A549 (cell line): ENCODE results near the gene ANKRD28. TPM values are rescaled to one million over a fixed set of nuclear protein-coding genes. Genes with fewer than 3 reads are reported as not detected.
"Not testable (repeated sequence)": the region's sequence is repeated elsewhere in the genome, so short reads cannot be mapped to it uniquely, and the experiment has no call there.

Experiments used
- ATAC-seq, 2 experiments: fragments of 200-7000 bp in 1 of 2; fragments of >200 bp in 1 of 2; cut with Nextera tagmentation in 1 of 2; cut with Tn5 transposase in 1 of 2; 3 replicates each; pipeline versions ENCODE4 v1.8.0 to v1.9.1; 2018 to 2020; ENCODE audit warnings: mild to moderate bottlenecking in 1 of 2, moderate library complexity in 1 of 2
- CTCF ChIA-PET: fragments of 300-600 bp; sonication (Branson Sonifier 250); formaldehyde crosslinking; extraction: SDS; loops from one replicate; lab custom pipeline; 2021; ENCODE audit warnings: antibody characterized with exemption, inconsistent platforms; lab: Yijun Ruan, JAX
- POLR2A ChIA-PET: fragments of 350-600 bp; formaldehyde crosslinking; extraction: SDS; loops from one replicate; lab custom pipeline; 2021; ENCODE audit warnings: antibody characterized with exemption, inconsistent platforms; lab: Yijun Ruan, JAX
- DNase-seq, 2 experiments: peaks; one replicate each; pipeline versions ENCODE4 v3.0.0 to v3.0.0-alpha.2; 2011 to 2016; ENCODE audit warnings: low read depth in 1 of 2, low spot score in 1 of 2
- FAIRE-seq: peaks from 2 replicates; lab custom pipeline; 2011; peaks lifted over from hg19 to GRCh38; lab: Jason Lieb, UNC
- H3K27ac ChIP-seq, 2 experiments: fragments of >200 bp; sonication (Bioruptor Twin); formaldehyde crosslinking; 3 replicates each; pipeline ENCODE4 v1.5.1; 2016 to 2017
- H3K4me1 ChIP-seq: fragments of >200 bp; sonication (Bioruptor Twin); formaldehyde crosslinking; 3 replicates; pipeline ENCODE4 v1.6.1; 2016
- H3K4me2 ChIP-seq: fragments of >200 bp; sonication (Bioruptor Twin); formaldehyde crosslinking; 3 replicates; pipeline ENCODE4 v1.6.1; 2016
- H3K4me3 ChIP-seq: fragments of >200 bp; sonication (Bioruptor Twin); formaldehyde crosslinking; 3 replicates; pipeline ENCODE4 v1.5.1; 2016
- H3K9me3 ChIP-seq: fragments of >200 bp; sonication (Bioruptor Twin); formaldehyde crosslinking; 3 replicates; pipeline ENCODE4 v1.6.1; 2016
- BHLHE40 ChIP-seq: IDR thresholded peaks from 2 replicates; pipeline ENCODE4 v1.6.1; 2012; ENCODE audit warnings: low read depth, low read length, inconsistent platforms
- CBX2 ChIP-seq: fragments of 200-600 bp; sonication (generic); IDR thresholded peaks from 2 replicates; pipeline ENCODE4 v1.6.1; 2016; ENCODE audit warnings: low read depth, mild to moderate bottlenecking, borderline replicate concordance
- EHF ChIP-seq: fragments of 250-450 bp; sonication (Bioruptor Pico); IDR thresholded peaks from 2 replicates; pipeline ENCODE4 v1.5.0; 2020; ENCODE audit warnings: mild to moderate bottlenecking
- FOSL2 ChIP-seq, 2 experiments: fragments of 450-650 bp in 1 of 2; fragments of >200 bp in 1 of 2; sonication (Bioruptor Twin) in 1 of 2; formaldehyde crosslinking; IDR thresholded peaks; 2 replicates each; pipeline versions ENCODE4 v1.5.0 to v1.6.1; 2016 to 2020; ENCODE audit warnings: mild to moderate bottlenecking in 1 of 2, moderate library complexity in 1 of 2
- FOXS1 ChIP-seq: fragments of 250-450 bp; sonication (Bioruptor Pico); IDR thresholded peaks from 2 replicates; pipeline ENCODE4 v1.5.0; 2020; ENCODE audit warnings: mild to moderate bottlenecking, moderate library complexity
- NFE2L2 ChIP-seq: fragments of 150-350 bp; conservative IDR thresholded peaks from 2 replicates; pipeline ENCODE4 v1.6.1; 2014; ENCODE audit warnings: low read length
- RAD21 ChIP-seq, 2 experiments: fragments of >200 bp in 1 of 2; sonication (Bioruptor Twin) in 1 of 2; formaldehyde crosslinking in 1 of 2; IDR thresholded peaks in 1 of 2; conservative IDR thresholded peaks in 1 of 2; 2 replicates in 1 of 2; 3 replicates in 1 of 2; pipeline ENCODE4 v1.6.1; 2012 to 2018; ENCODE audit warnings: inconsistent platforms in 1 of 2
- RCOR1 ChIP-seq: fragments of 150-350 bp; IDR thresholded peaks from 2 replicates; pipeline ENCODE4 v1.6.1; 2014; ENCODE audit warnings: antibody characterized with exemption, low read length, low read depth
- SMC3 ChIP-seq: fragments of >200 bp; sonication (Bioruptor Twin); formaldehyde crosslinking; IDR thresholded peaks from 3 replicates; pipeline ENCODE4 v1.6.1; 2018; ENCODE audit warnings: inconsistent platforms
- SREBF2 ChIP-seq: fragments of 450-650 bp; IDR thresholded peaks from 2 replicates; pipeline ENCODE4 v1.6.1; 2014; ENCODE audit warnings: mild to moderate bottlenecking, moderate library complexity
- TP53 ChIP-seq: fragments of 250-450 bp; sonication (Bioruptor Pico); IDR thresholded peaks from 2 replicates; pipeline ENCODE4 v1.5.0; 2021; ENCODE audit warnings: mild to moderate bottlenecking, moderate library complexity
- ZSCAN20 ChIP-seq: fragments of 250-450 bp; sonication (Bioruptor Pico); IDR thresholded peaks from 2 replicates; pipeline ENCODE4 v1.8.0; 2022; ENCODE audit warnings: mild to moderate bottlenecking, moderate library complexity
- WGBS: methylation state at CpG from one replicate; pipeline ENCODE4 v1.1.6; 2017; ENCODE audit errors: missing lambda C conversion rate; 5-methylcytosine and 5-hydroxymethylcytosine counted together
- polyA plus RNA-seq, 4 experiments: library from polyadenylated mRNA; depleted of rRNA in 3 of 4; stranded (reverse); fragments of >200 nt; fragmentation: RNase III in 1 of 4; extraction: RNeasy Plus Mini Kit Qiagen cat#74134 plus additional on column Dnase treatment in 1 of 4; gene quantifications; 2 replicates in 3 of 4; 3 replicates in 1 of 4; pipeline ENCODE4 v1.2.3, GENCODE V29; 2011 to 2017
- TF ChIP-seq, protein P1 (sequence below): IDR thresholded peaks from 2 replicates; pipeline ENCODE4 v1.6.1; 2012
- TF ChIP-seq, protein P2 (sequence below): fragments of >200 bp; sonication (Bioruptor Twin); formaldehyde crosslinking; IDR thresholded peaks from 2 replicates; pipeline ENCODE4 v1.6.1; 2016
- TF ChIP-seq, protein P3 (sequence below): fragments of >200 bp; sonication (Bioruptor Twin); formaldehyde crosslinking; IDR thresholded peaks from 3 replicates; pipeline ENCODE4 v1.5.1; 2016

Gene ANKRD28
- polyA plus RNA-seq, 2 of the 4 experiments (the other 2 are of a cell fraction) = 29.9 to 72.0 TPM

DNA sequence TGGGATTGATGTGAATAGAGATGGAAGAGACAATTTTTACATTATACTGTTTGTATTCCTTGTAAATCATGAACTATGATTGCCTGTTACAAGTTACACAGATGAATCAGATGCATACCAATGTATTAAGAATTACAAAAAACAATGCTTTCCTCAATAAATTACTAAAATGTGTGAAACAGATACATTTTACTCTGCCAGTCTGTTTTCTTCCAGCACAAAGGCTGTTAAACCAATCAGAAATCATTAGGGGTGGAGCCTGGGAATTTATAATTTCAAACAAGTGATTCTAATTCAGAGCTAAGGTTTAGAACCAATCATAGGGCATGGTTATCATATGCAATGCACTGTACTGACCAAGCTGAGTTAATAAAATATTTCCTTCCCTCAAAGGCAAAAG is 21.8 kb upstream of the ANKRD28 start:
- peaks cover 11% of the 10 kb centered on the region; the same call in 2 of the 3 replicates for H3K4me1 ChIP-seq
- no peaks in the 10 kb centered on the region for H3K9me3 ChIP-seq
- FAIRE-seq = no peak
- CTCF ChIA-PET = interaction anchor here (1.3 to 1.6 kb wide), 3 partner anchors 359 to 428 kb away, joined by 4 to 6 read pairs (median 4); no protein-coding TSS in a partner anchor
- no peak overlapping the region for H3K4me3 ChIP-seq
- H3K27ac ChIP-seq = no peak overlapping the region
- no peak for ATAC-seq
- no peak overlapping the region for H3K4me2 ChIP-seq
- TF ChIP-seq SREBF2 (no peak), RAD21 (conservative IDR thresholded peaks at IDR 0.05 in 1 of 2, IDR thresholded peaks at IDR 0.05 in 1 of 2) (no peak), ZSCAN20 (CRISPR knock-in tag) (no peak), EHF (CRISPR knock-in tag) (no peak)
- TF ChIP-seq, protein P1, sequence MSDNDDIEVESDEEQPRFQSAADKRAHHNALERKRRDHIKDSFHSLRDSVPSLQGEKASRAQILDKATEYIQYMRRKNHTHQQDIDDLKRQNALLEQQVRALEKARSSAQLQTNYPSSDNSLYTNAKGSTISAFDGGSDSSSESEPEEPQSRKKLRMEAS = no peak
- POLR2A ChIA-PET = no interaction called here
- DNase-seq = no peak

DNA sequence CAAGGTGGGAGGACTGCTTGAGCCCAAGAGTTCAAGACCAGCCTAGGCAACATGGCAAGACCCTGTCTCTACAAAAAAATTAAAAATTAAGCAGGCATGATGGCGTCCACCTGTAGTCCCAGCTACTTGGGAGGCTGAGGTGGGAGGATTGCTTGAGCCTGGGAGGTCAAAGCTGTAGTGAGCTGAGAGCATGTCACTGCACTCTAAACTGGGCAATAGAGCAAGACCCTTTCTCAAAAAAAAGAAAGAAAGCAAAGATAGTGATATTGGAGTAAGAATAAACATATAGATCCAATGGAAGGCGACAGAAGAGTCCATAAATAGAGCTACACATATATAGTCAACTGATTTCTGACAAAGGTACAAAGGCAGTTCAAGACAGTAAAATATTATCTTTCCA is 21.3 kb upstream of the ANKRD28 start:
- no peak overlapping the region for H3K27ac ChIP-seq
- no peak overlapping the region for H3K4me3 ChIP-seq
- ChIA-PET POLR2A (no interaction called here), CTCF (interaction anchor here (0.6 to 1.6 kb wide), 4 partner anchors 119 to 429 kb away, joined by 4 to 6 read pairs (median 4); no protein-coding TSS in a partner anchor)
- no peak overlapping the region for H3K4me2 ChIP-seq
- 88% methylated on average over 2 of the region's 2 CpGs for WGBS
- TF ChIP-seq EHF (CRISPR knock-in tag) (no peak), FOSL2 (IDR thresholded peaks at IDR 0.05) (no peak), FOSL2 (CRISPR knock-in tag; IDR thresholded peaks at IDR 0.05) (no peak), BHLHE40 (no peak), CBX2 (no peak), TP53 (CRISPR knock-in tag) (no peak), FOXS1 (CRISPR knock-in tag) (no peak), RCOR1 (no peak), NFE2L2 (no peak)
- TF ChIP-seq, protein P2, sequence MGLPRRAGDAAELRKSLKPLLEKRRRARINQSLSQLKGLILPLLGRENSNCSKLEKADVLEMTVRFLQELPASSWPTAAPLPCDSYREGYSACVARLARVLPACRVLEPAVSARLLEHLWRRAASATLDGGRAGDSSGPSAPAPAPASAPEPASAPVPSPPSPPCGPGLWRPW = no peak
- no peaks in the 10 kb centered on the region for H3K9me3 ChIP-seq
- DNase-seq = no peak
- no peak for ATAC-seq
- FAIRE-seq = no peak
- peaks cover 11% of the 10 kb centered on the region; the same call in 2 of the 3 replicates for H3K4me1 ChIP-seq

DNA sequence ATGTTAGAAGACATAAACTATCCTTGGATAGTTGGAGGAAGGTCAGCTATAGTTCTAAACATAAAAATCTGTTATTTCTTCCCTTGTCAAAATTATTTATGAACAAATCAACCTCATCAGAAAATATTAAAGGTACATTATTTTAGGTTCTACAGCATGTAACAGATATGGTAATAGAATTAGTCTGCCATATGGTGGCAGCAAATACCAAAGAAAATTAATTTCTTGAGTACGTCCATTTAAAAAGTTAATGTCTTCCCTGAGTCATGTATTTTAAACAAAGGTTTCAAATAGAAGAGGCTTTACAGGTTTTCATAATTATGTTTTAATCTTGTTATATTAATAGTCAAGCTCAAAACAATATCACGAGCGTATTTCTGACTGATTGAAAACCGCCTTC is 17.9 kb upstream of the ANKRD28 start:
- no peaks in the 10 kb centered on the region for H3K9me3 ChIP-seq
- H3K27ac ChIP-seq = no peak overlapping the region; a peak in 1 of 6 replicates
- POLR2A ChIA-PET = no interaction called here
- peak; percentile 83 for FAIRE-seq
- no peak overlapping the region for H3K4me3 ChIP-seq
- peaks cover 18% of the 10 kb centered on the region; the same call in 2 of the 3 replicates for H3K4me1 ChIP-seq
- WGBS = 33% methylated on average over 4 of the region's 4 CpGs
- peak; percentile 21 to 78 for DNase-seq
- peak overlapping the region; percentile 27; the same call in 2 of the 3 replicates for H3K4me2 ChIP-seq
- peak in 1 of 2 experiments; percentile 84; a peak in 4 of 6 replicates for ATAC-seq
- CTCF ChIA-PET = interaction anchor here (0.7 to 2.6 kb wide), 21 partner anchors 8 to 439 kb away, joined by 3 to 20 read pairs (median 5); partner anchors contain the start of gene GALNT15
- TF ChIP-seq, protein P2 = no peak
- TF ChIP-seq BHLHE40 = no peak
- TF ChIP-seq SMC3 = peak; percentile 76
- TF ChIP-seq RAD21 (conservative IDR thresholded peaks at IDR 0.05 in 1 of 2, IDR thresholded peaks at IDR 0.05 in 1 of 2) = peak; percentile 82 to 83
- TF ChIP-seq, protein P3, sequence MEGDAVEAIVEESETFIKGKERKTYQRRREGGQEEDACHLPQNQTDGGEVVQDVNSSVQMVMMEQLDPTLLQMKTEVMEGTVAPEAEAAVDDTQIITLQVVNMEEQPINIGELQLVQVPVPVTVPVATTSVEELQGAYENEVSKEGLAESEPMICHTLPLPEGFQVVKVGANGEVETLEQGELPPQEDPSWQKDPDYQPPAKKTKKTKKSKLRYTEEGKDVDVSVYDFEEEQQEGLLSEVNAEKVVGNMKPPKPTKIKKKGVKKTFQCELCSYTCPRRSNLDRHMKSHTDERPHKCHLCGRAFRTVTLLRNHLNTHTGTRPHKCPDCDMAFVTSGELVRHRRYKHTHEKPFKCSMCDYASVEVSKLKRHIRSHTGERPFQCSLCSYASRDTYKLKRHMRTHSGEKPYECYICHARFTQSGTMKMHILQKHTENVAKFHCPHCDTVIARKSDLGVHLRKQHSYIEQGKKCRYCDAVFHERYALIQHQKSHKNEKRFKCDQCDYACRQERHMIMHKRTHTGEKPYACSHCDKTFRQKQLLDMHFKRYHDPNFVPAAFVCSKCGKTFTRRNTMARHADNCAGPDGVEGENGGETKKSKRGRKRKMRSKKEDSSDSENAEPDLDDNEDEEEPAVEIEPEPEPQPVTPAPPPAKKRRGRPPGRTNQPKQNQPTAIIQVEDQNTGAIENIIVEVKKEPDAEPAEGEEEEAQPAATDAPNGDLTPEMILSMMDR = peak; percentile 68

DNA sequence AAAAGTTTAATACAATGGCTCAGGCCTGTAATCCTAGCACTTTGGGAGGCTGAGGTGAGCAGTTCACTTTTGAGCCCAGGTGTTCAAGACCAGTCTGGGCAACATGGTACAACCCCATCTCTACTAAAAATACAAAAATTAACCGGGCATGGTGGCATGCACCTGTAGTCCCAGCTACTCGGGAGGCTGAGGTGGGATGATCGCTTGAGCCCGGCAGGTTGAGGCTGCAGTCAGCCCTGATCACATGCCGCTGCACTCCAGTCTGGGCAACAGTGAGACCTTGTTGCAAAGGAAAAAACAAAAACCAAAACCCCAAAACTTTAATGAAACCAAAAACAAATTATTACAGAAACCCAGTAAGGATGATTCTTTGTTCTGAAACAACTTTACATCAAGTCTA is 15.3 kb upstream of the ANKRD28 start:
- CTCF ChIA-PET = interaction anchor here (0.7 to 4.1 kb wide), 16 partner anchors 16 to 613 kb away, joined by 3 to 59 read pairs (median 5); partner anchors contain the start of genes ANKRD28, BTD and HACL1
- peaks cover 25% of the 10 kb centered on the region; the same call in 2 of the 3 replicates for H3K4me1 ChIP-seq
- DNase-seq, POLR2A ChIA-PET, H3K9me3 ChIP-seq, H3K4me2 ChIP-seq, H3K27ac ChIP-seq, ATAC-seq, FAIRE-seq, H3K4me3 ChIP-seq: not testable (repeated sequence)
- 72% methylated on average over 5 of the region's 5 CpGs for WGBS
